Naive B cell (primary cell): ENCODE data around the gene HSH2D. TPM values are rescaled to one million over a fixed set of nuclear protein-coding genes. Genes with fewer than 3 reads are reported as not detected.
A peak's percentile ranks its signal among the peaks of the same experiment; 100 is the strongest.

Experiments
- ATAC-seq, 2 donors: fragments of 150-1000 bp; cut with Tn5 transposase; 2 replicates each; pipeline ENCODE4 v1.10.0; 2021; ENCODE audit warnings: low read depth in 2 of 2, mild to moderate bottlenecking in 2 of 2, moderate library complexity in 2 of 2
- DNase-seq: peaks from one replicate; pipeline ENCODE4 v3.0.0; 2022
- H3K27ac Mint-ChIP-seq, 6 donors: one replicate each; pipeline ENCODE4 v1.8.0; 2020 to 2022; ENCODE audit warnings: mild to moderate bottlenecking in 6 of 6, mixed read lengths in 6 of 6, moderate library complexity in 5 of 6, inconsistent platforms in 2 of 6
- H3K27me3 Mint-ChIP-seq, 3 donors: one replicate each; pipeline ENCODE4 v1.8.0; 2021 to 2022; ENCODE audit warnings: mixed read lengths in 3 of 3, mild to moderate bottlenecking in 1 of 3
- H3K36me3 Mint-ChIP-seq, 2 donors: one replicate each; pipeline ENCODE4 v1.8.0; 2020 to 2022; ENCODE audit warnings: mixed read lengths in 2 of 2, inconsistent platforms in 1 of 2, mild to moderate bottlenecking in 1 of 2
- H3K4me1 Mint-ChIP-seq, 3 donors: one replicate each; pipeline ENCODE4 v1.8.0; 2020 to 2022; ENCODE audit warnings: mixed read lengths in 3 of 3, inconsistent platforms in 1 of 3, mild to moderate bottlenecking in 1 of 3, moderate library complexity in 1 of 3
- H3K4me3 Mint-ChIP-seq, 8 donors: one replicate each; pipeline ENCODE4 v1.8.0; 2020 to 2022; ENCODE audit warnings: mild to moderate bottlenecking in 8 of 8, mixed read lengths in 8 of 8, moderate library complexity in 8 of 8, inconsistent platforms in 2 of 8
- H3K9me3 Mint-ChIP-seq, 7 donors: one replicate each; pipeline ENCODE4 v1.8.0; 2020 to 2022; ENCODE audit warnings: mixed read lengths in 7 of 7, mild to moderate bottlenecking in 5 of 7, inconsistent platforms in 2 of 7, moderate library complexity in 1 of 7
- polyA plus RNA-seq, 6 donors: library from polyadenylated mRNA; unstranded; fragments of 300-500 nt; fragmentation: Illumina TruSeq; gene quantifications; one replicate each; pipeline ENCODE4 v1.2.3, GENCODE V29; 2021; ENCODE audit warnings: low read depth in 6 of 6

Gene HSH2D
- polyA plus RNA-seq, 6 donors from 2014 or later = 25.7 to 53.2 (median 40.1) TPM

DNA sequence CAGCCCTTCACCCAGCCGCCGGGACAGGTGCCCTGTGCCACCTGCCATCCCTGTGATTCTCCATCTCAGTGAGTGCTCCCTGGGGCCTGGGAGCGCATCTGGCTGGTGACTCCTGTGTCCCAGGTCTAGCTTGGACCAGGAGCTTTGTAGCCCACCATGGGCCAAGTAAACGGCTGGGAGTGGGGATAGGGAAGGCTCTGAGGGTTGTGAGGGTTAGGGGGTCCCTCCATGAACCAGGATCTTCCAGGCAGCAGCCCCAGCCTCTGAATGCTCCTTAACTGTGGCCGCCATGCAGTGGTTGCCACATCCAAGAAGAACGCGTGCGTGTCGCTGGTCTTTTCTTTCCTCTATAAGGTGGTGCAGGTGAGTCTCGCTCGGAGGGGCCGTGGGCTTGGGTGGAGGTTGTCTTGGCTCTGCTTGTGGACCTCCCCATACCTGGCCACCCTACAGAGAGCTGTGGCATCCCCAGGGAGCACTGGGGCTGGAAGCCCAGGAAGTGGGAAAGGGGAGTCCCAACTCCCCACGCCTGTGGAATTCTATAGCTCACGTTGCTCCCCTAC, 62.6 kb downstream of the HSH2D start:
- peak overlapping the region in 3 of 6 donors; percentile 81 to 82 (median 82) for H3K27ac Mint-ChIP-seq
- H3K36me3 Mint-ChIP-seq = peaks cover 18 to 32% of the 10 kb centered on the region in 2 donors
- H3K4me3 Mint-ChIP-seq = no peak overlapping the region
- DNase-seq (no peak), ATAC-seq (no peak)
- no peaks in the 10 kb centered on the region for H3K9me3 Mint-ChIP-seq
- H3K27me3 Mint-ChIP-seq = no peaks in the 10 kb centered on the region
- H3K4me1 Mint-ChIP-seq = peaks cover 20 to 33% (median 22%) of the 10 kb centered on the region in 3 donors

- ATAC-seq = no peak
- Mint-ChIP-seq H3K27ac (peak overlapping the region in 3 of 6 donors; percentile 81 to 83 (median 82)), H3K27me3 (no peaks in the 10 kb centered on the region), H3K4me1 (peaks cover 20 to 31% (median 21%) of the 10 kb centered on the region in 3 donors), H3K4me3 (no peak overlapping the region), H3K36me3 (peaks cover 21 to 32% of the 10 kb centered on the region in 2 donors), H3K9me3 (no peaks in the 10 kb centered on the region)
- DNase-seq = no peak
Measured at GRCh38 chr19:16206637-16207036, 63.2 kb downstream of the HSH2D start.

- ATAC-seq (no peak), DNase-seq (no peak)
- H3K4me1 Mint-ChIP-seq = peaks cover 21 to 31% (median 21%) of the 10 kb centered on the region in 3 donors
- no peaks in the 10 kb centered on the region for H3K9me3 Mint-ChIP-seq
- H3K4me3 Mint-ChIP-seq = no peak overlapping the region
- no peaks in the 10 kb centered on the region for H3K27me3 Mint-ChIP-seq
- H3K36me3 Mint-ChIP-seq = peaks cover 25 to 32% of the 10 kb centered on the region in 2 donors
- peak overlapping the region in 2 of 6 donors; percentile 23 to 82 for H3K27ac Mint-ChIP-seq
Measured at GRCh38 chr19:16207063-16207462, 63.6 kb downstream of the HSH2D start.

GRCh38 chr19:16207490-16208025, 64.1 kb downstream of the HSH2D start:
- H3K4me3 Mint-ChIP-seq = peak overlapping the region in 1 of 8 donors; percentile 29
- no peak for ATAC-seq
- H3K27ac Mint-ChIP-seq = peak overlapping the region in 1 of 6 donors; percentile 77

More at GRCh38 chr19:16207490-16208025, 64.1 kb downstream of the HSH2D start:
- Mint-ChIP-seq H3K27me3 (no peaks in the 10 kb centered on the region), H3K4me1 (peaks cover 19 to 32% (median 24%) of the 10 kb centered on the region in 3 donors), H3K9me3 (no peaks in the 10 kb centered on the region), H3K36me3 (peaks cover 30 to 31% of the 10 kb centered on the region in 2 donors)
- no peak for DNase-seq

Other genes starting within 250 kb of the HSH2D start
- gene CYP4F2, start 245.6 kb upstream of the HSH2D start, polyA plus RNA-seq = not detected
- gene CYP4F11, start 209.2 kb upstream of the HSH2D start, polyA plus RNA-seq = not detected
- not detected for gene OR10H4, start 194.7 kb upstream of the HSH2D start, polyA plus RNA-seq
- gene TPM4, start 67.2 kb upstream of the HSH2D start, polyA plus RNA-seq = 10 to 100 TPM; 53.6 to 85.7 (median 76.7) TPM
- 100 to 1,000 TPM in 5 of 6 donors, 10 to 100 TPM in 1; 98.8 to 134 (median 112) TPM for gene RAB8A, start 31.8 kb upstream of the HSH2D start, polyA plus RNA-seq
- not detected for gene CIB3, start 29.8 kb downstream of the HSH2D start, polyA plus RNA-seq
- 100 to 1,000 TPM; 123 to 235 (median 155) TPM for gene FAM32A, start 41.7 kb downstream of the HSH2D start, polyA plus RNA-seq
- gene AP1M1, start 54.2 kb downstream of the HSH2D start, polyA plus RNA-seq = 100 to 1,000 TPM; 121 to 135 (median 122) TPM
- gene KLF2, start 181.1 kb downstream of the HSH2D start, polyA plus RNA-seq = 100 to 1,000 TPM; 145 to 413 (median 248) TPM